ENCODE data around the gene EXD3.

The EXD3 gene

DNA sequence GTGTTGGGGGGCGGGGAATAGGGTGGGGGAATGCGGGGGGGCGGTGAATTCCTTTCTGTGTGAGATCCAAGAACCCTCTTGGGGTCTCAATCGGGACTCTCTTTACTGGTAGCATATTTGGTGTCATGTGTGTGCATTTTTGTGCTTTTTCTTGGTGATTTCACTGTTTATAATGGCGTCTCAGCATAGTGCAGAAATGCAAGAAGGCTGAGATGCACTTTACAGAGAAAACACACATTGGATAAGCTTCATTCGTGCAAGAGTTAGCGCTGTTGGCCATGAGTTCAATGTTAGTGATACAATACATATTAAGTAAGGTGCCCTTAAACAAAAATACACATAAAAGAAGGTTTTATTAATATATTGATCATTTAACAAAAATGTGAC is 19.0 kb upstream of the EXD3 start:
- Histone ChIP-seq H3K27ac (replicated peaks; ENCODE audit: low read length) (no peak overlapping the region), H2BK5ac (ENCODE audit: low read length) (no peak overlapping the region), H4K91ac (ENCODE audit: low read depth, low read length, poor library complexity) (no peak overlapping the region), H2AFZ (ENCODE audit: low read length) (peak overlapping the region; percentile 86), H4K8ac (ENCODE audit: low read depth, low read length) (no peak overlapping the region), H3K4me3 (ENCODE audit: low read length in 2 of 2) (peak overlapping the region in 1 of 2 donors; percentile 7), H3K9me3 (replicated peaks in 1 of 2; ENCODE audit: control insufficient read depth in 2 of 2, insufficient read depth in 1 of 2, low read depth in 1 of 2, low read length in 2 of 2) (no peaks in the 10 kb centered on the region), H2BK15ac (ENCODE audit: low read length) (no peak overlapping the region), H3K36me3 (replicated peaks in 1 of 2; ENCODE audit: control insufficient read depth in 2 of 2, insufficient read depth in 2 of 2, low read length in 2 of 2) (peaks cover 0 to under 1% of the 10 kb centered on the region in 2 donors), H3K4me2 (ENCODE audit: insufficient read depth, low read length, poor library complexity, severe bottlenecking) (no peak overlapping the region), H3K27me3 (ENCODE audit: control insufficient read depth in 3 of 3, insufficient read depth in 3 of 3, low read depth in 1 of 3, low read length in 3 of 3) (peaks cover 0 to 9% (median 4%) of the 10 kb centered on the region in 3 experiments), H2AK5ac (ENCODE audit: low read depth, low read length) (no peak overlapping the region), H3K14ac (ENCODE audit: low read length) (no peak overlapping the region), H2BK12ac (ENCODE audit: low read length) (no peak overlapping the region), H3K9ac (ENCODE audit: low read depth, low read length, poor library complexity) (no peak overlapping the region), H3K79me1 (ENCODE audit: low read depth, low read length) (no peaks in the 10 kb centered on the region), H2BK120ac (ENCODE audit: low read depth, low read length) (no peak overlapping the region), H3K4me1 (ENCODE audit: control insufficient read depth in 2 of 2, insufficient read depth in 1 of 2, low read depth in 1 of 2, low read length in 2 of 2) (peaks cover 2 to 8% of the 10 kb centered on the region in 2 donors), H3K4ac (ENCODE audit: low read length) (no peak overlapping the region), H3K18ac (ENCODE audit: low read length) (no peak overlapping the region), H3K23ac (ENCODE audit: low read depth, low read length, poor library complexity) (no peak overlapping the region)
- DNase-seq (ENCODE audit: low spot score), result no peak
- WGBS, 2 donors (ENCODE audit: extremely low coverage in 2 of 2, insufficient read length in 2 of 2, insufficient replicate concordance in 1 of 2), result no CpG with 5 or more reads among the region's 7 CpGs

DNA sequence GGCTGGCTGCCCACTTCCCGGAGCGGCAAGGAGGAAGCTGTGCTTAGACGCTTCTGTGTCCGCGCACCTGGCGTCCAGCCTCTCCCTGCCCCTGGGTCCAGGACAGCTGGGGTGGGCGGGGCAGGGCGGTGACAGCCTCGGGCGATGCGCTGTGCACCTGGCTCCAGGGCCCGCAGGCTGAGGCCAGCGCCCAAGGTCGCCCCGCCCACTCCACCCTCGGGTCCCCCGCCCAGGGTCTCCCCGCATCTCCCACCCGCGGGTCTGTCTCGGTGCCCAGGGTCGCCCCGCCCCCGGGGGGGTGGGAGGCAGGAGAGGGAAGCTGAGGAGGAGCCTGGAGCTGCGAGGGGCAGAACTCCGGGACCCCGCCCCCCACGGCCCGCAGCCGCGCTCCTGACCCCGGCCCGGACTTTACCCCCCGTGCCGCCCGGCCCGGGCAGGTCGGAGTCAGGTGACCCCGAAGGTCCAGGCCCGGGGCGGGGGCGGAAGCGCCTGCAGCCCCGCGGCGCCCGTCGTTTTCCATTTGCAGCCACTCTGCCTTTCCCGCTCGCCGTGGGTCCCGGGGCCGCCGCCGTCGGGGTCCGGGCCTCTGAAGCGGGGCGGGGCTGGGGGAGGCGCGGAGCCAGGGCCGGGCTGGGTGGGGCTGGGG is 18.4 kb upstream of the EXD3 start, which contains the start of gene ENTPD8:
Gene ENTPD8, minus strand, starts transcription at position 69 of the 646 bp plus-strand sequence. CDS start 3,072 bp downstream, outside the sequence.
- no peak for DNase-seq (ENCODE audit: low spot score)

DNA sequence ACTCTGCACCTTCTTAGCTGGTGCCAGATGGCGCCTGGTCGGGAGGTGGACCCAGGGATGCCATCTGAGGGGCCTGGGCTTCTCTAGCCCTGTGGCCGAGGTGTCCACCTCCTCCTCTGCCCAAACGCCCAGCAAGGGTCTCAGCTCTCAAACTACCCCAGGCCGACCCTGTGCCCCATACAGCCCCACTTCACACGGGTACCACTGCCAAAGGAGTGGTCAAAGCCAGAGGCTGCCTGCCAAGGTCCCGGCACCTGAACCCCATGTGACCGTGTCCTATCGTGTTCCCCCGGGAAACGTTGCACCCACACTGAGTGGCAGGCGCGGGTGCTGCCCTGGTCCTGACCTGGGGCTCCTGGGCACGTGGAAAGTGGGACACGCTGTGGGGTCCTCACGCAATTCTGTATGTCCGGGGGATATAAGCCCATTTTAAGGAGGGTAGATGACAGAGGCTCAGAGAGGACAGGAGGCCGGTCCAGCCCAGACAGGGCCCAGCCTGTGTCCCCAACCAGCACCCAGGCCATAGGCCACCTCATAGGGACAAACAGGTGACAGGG is 16.3 kb upstream of the EXD3 start:
- no peak overlapping the region for H3K4me2 ChIP-seq (ENCODE audit: insufficient read depth, low read length, poor library complexity, severe bottlenecking)
- no peaks in the 10 kb centered on the region for H3K9me3 ChIP-seq (replicated peaks in 1 of 2; ENCODE audit: control insufficient read depth in 2 of 2, insufficient read depth in 1 of 2, low read depth in 1 of 2, low read length in 2 of 2)
- no peak overlapping the region for H3K4ac ChIP-seq (ENCODE audit: low read length)
- no peak overlapping the region for H3K27ac ChIP-seq (replicated peaks; ENCODE audit: low read length)
- H2BK120ac ChIP-seq (ENCODE audit: low read depth, low read length), result no peak overlapping the region
- H2BK12ac ChIP-seq (ENCODE audit: low read length), result no peak overlapping the region
- H3K4me3 ChIP-seq (ENCODE audit: low read length in 2 of 2), result peak overlapping the region in 1 of 2 donors; percentile 25
- no peak for DNase-seq (ENCODE audit: low spot score)
- H4K91ac ChIP-seq (ENCODE audit: low read depth, low read length, poor library complexity), result no peak overlapping the region
- H3K36me3 ChIP-seq (replicated peaks in 1 of 2; ENCODE audit: control insufficient read depth in 2 of 2, insufficient read depth in 2 of 2, low read length in 2 of 2), result no peaks in the 10 kb centered on the region
- peaks cover 2 to 3% of the 10 kb centered on the region in 2 donors for H3K4me1 ChIP-seq (ENCODE audit: control insufficient read depth in 2 of 2, insufficient read depth in 1 of 2, low read depth in 1 of 2, low read length in 2 of 2)
- H2BK15ac ChIP-seq (ENCODE audit: low read length), result peak overlapping the region; percentile 91
- no CpG with 5 or more reads among the region's 18 CpGs for WGBS, 2 donors (ENCODE audit: extremely low coverage in 2 of 2, insufficient read length in 2 of 2, insufficient replicate concordance in 1 of 2)
- peak overlapping the region; percentile 24 for H2BK5ac ChIP-seq (ENCODE audit: low read length)
- H3K27me3 ChIP-seq (ENCODE audit: control insufficient read depth in 3 of 3, insufficient read depth in 3 of 3, low read depth in 1 of 3, low read length in 3 of 3), result peaks cover 0 to 15% (median 4%) of the 10 kb centered on the region in 3 experiments
- no peak overlapping the region for H3K23ac ChIP-seq (ENCODE audit: low read depth, low read length, poor library complexity)
- no peak overlapping the region for H3K18ac ChIP-seq (ENCODE audit: low read length)
- no peaks in the 10 kb centered on the region for H3K79me1 ChIP-seq (ENCODE audit: low read depth, low read length)
- peak overlapping the region; percentile 95 for H2AK5ac ChIP-seq (ENCODE audit: low read depth, low read length)
- peak overlapping the region; percentile 3 for H4K8ac ChIP-seq (ENCODE audit: low read depth, low read length)
- H3K9ac ChIP-seq (ENCODE audit: low read depth, low read length, poor library complexity), result no peak overlapping the region
- H2AFZ ChIP-seq (ENCODE audit: low read length), result no peak overlapping the region
- peak overlapping the region; percentile 71 for H3K14ac ChIP-seq (ENCODE audit: low read length)

More for the DNA sequence above, 18.4 kb upstream of the EXD3 start, which contains the start of gene ENTPD8:
- no peak within 1 kb of the TSS for H2AK5ac ChIP-seq (ENCODE audit: low read depth, low read length)
- H4K91ac ChIP-seq (ENCODE audit: low read depth, low read length, poor library complexity), result no peak within 1 kb of the TSS
- no peaks in the 10 kb centered on the region for H3K9me3 ChIP-seq (replicated peaks in 1 of 2; ENCODE audit: control insufficient read depth in 2 of 2, insufficient read depth in 1 of 2, low read depth in 1 of 2, low read length in 2 of 2)
- WGBS, 2 donors (ENCODE audit: extremely low coverage in 2 of 2, insufficient read length in 2 of 2, insufficient replicate concordance in 1 of 2), result no CpG with 5 or more reads among the region's 62 CpGs
- no peak within 1 kb of the TSS for H2BK120ac ChIP-seq (ENCODE audit: low read depth, low read length)
- no peak within 1 kb of the TSS for H3K18ac ChIP-seq (ENCODE audit: low read length)
- H3K36me3 ChIP-seq (replicated peaks in 1 of 2; ENCODE audit: control insufficient read depth in 2 of 2, insufficient read depth in 2 of 2, low read length in 2 of 2), result no peaks in the 10 kb centered on the region
- no peaks in the 10 kb centered on the region for H3K79me1 ChIP-seq (ENCODE audit: low read depth, low read length)
- peaks cover 0 to 11% (median 4%) of the 10 kb centered on the region in 3 experiments for H3K27me3 ChIP-seq (ENCODE audit: control insufficient read depth in 3 of 3, insufficient read depth in 3 of 3, low read depth in 1 of 3, low read length in 3 of 3)
- no peak within 1 kb of the TSS for H3K4ac ChIP-seq (ENCODE audit: low read length)
- H3K9ac ChIP-seq (ENCODE audit: low read depth, low read length, poor library complexity), result no peak within 1 kb of the TSS
- H2AFZ ChIP-seq (ENCODE audit: low read length), result peak within 1 kb of the TSS; percentile 86
- peak within 1 kb of the TSS; percentile 24 for H2BK5ac ChIP-seq (ENCODE audit: low read length)
- no peak within 1 kb of the TSS for H2BK15ac ChIP-seq (ENCODE audit: low read length)
- H3K27ac ChIP-seq (replicated peaks; ENCODE audit: low read length), result no peak within 1 kb of the TSS
- H4K8ac ChIP-seq (ENCODE audit: low read depth, low read length), result no peak within 1 kb of the TSS
- H2BK12ac ChIP-seq (ENCODE audit: low read length), result no peak within 1 kb of the TSS
- no peak within 1 kb of the TSS for H3K23ac ChIP-seq (ENCODE audit: low read depth, low read length, poor library complexity)
- peak within 1 kb of the TSS; percentile 86 for H3K4me2 ChIP-seq (ENCODE audit: insufficient read depth, low read length, poor library complexity, severe bottlenecking)
- H3K4me3 ChIP-seq (ENCODE audit: low read length in 2 of 2), result peak within 1 kb of the TSS; percentile 24 to 68
- no peak within 1 kb of the TSS for H3K14ac ChIP-seq (ENCODE audit: low read length)
- H3K4me1 ChIP-seq (ENCODE audit: control insufficient read depth in 2 of 2, insufficient read depth in 1 of 2, low read depth in 1 of 2, low read length in 2 of 2), result peaks cover 2 to 6% of the 10 kb centered on the region in 2 donors

DNA sequence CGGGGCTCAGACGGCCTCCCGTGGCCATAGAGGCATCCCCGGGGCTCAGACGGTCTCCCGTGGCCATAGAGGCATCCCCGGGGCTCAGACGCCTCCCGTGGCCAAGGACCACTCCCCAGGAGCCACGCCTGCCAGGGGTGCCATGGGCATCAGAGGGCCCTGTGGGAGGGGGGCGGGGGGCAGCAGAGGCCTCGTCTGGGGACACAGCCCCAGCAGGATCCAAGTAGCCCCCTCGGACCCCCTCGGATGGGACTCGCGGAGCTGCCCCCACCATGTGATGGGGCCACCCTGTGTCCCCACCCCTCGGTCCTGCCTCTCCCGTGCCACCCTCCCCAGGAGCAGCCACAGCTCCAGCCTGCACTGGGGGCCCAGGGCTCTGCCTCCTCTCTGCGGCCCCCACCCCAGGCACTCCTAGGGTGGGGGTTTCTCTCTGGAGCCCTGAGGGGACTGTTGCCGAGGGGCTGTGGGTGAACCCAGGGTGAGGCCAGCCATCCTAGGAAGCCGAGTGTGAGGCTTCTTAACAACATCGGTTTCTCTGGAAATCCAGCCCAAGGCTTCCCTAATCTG is 15.7 kb upstream of the EXD3 start:
- Histone ChIP-seq H3K14ac (ENCODE audit: low read length) (no peak overlapping the region), H3K27ac (replicated peaks; ENCODE audit: low read length) (no peak overlapping the region), H4K8ac (ENCODE audit: low read depth, low read length) (no peak overlapping the region), H3K4me3 (ENCODE audit: low read length in 2 of 2) (no peak overlapping the region), H2BK120ac (ENCODE audit: low read depth, low read length) (no peak overlapping the region), H3K4me2 (ENCODE audit: insufficient read depth, low read length, poor library complexity, severe bottlenecking) (no peak overlapping the region), H2AK5ac (ENCODE audit: low read depth, low read length) (peak overlapping the region; percentile 84), H3K4me1 (ENCODE audit: control insufficient read depth in 2 of 2, insufficient read depth in 1 of 2, low read depth in 1 of 2, low read length in 2 of 2) (peaks cover 2 to 3% of the 10 kb centered on the region in 2 donors), H2AFZ (ENCODE audit: low read length) (no peak overlapping the region), H2BK15ac (ENCODE audit: low read length) (no peak overlapping the region), H4K91ac (ENCODE audit: low read depth, low read length, poor library complexity) (peak overlapping the region; percentile 53), H3K4ac (ENCODE audit: low read length) (no peak overlapping the region), H3K18ac (ENCODE audit: low read length) (no peak overlapping the region), H3K27me3 (ENCODE audit: control insufficient read depth in 3 of 3, insufficient read depth in 3 of 3, low read depth in 1 of 3, low read length in 3 of 3) (peaks cover 0 to 15% (median 4%) of the 10 kb centered on the region in 3 experiments), H3K79me1 (ENCODE audit: low read depth, low read length) (no peaks in the 10 kb centered on the region), H3K9ac (ENCODE audit: low read depth, low read length, poor library complexity) (no peak overlapping the region), H2BK12ac (ENCODE audit: low read length) (peak overlapping the region; percentile 58), H3K9me3 (replicated peaks in 1 of 2; ENCODE audit: control insufficient read depth in 2 of 2, insufficient read depth in 1 of 2, low read depth in 1 of 2, low read length in 2 of 2) (no peaks in the 10 kb centered on the region), H3K36me3 (replicated peaks in 1 of 2; ENCODE audit: control insufficient read depth in 2 of 2, insufficient read depth in 2 of 2, low read length in 2 of 2) (no peaks in the 10 kb centered on the region), H2BK5ac (ENCODE audit: low read length) (peak overlapping the region; percentile 24), H3K23ac (ENCODE audit: low read depth, low read length, poor library complexity) (no peak overlapping the region)
- no CpG with 5 or more reads among the region's 22 CpGs for WGBS, 2 donors (ENCODE audit: extremely low coverage in 2 of 2, insufficient read length in 2 of 2, insufficient replicate concordance in 1 of 2)
- DNase-seq (ENCODE audit: low spot score), result no peak
